Measurements from ENCODE around the gene LIPA. TPM values are rescaled to one million over a fixed set of nuclear protein-coding genes. Genes with fewer than 3 reads are reported as not detected.

The LIPA gene
- total RNA-seq (10 to 100 TPM; 11.7 to 52.6 (median 17.6) TPM), polyA plus RNA-seq (10 to 100 TPM in 1 of 2 donors, 1 to 10 TPM in 1; 4.7 to 18.1 TPM)

DNA sequence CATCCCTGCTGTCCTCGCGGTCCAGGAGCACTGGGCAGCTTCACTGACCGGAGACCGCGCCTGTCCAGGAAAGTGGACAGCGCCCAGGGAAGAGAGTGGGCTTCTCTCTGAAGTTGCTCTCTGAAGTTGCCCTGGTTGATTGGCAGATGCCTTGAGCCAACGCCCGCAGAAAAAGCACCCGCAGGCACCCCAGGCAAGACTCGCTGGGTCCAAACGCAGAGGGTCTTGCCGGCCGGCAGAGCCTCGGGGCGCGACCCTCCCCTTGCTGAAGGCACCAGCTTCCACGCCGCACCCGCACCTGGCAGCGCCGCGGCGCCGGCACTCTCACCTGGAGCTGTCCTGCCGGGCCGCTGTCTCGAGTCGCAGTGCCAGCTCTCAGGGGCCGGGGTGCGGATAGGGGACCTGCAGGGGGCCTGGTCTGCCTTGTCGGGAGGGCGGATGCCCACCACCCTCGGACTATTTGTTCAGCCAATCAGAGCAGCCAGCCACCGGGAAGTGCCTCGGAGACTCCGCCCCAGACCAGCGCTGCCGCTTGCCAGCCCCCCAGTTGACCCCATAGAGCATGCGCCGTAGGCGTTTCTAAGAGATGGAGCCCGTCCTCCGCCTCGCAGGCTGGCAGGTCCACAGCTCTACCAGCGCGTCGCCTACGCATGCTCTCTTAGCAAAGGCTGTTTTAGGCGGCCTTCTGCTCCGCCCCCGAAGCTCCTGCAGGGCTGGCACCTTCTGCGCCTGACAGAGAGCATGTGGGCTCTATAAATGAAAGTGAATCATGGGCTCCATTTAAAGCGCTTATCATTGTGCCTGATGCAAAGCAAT lies at the start of gene LIPA:
Gene LIPA, minus strand, starts transcription at position 367 of the 816 bp plus-strand sequence. CDS start 4,127 bp downstream, outside the sequence.
- H3K4me3 ChIP-seq, result peak within 1 kb of the TSS; percentile 84 to 94 (median 88)
- H3K4me1 ChIP-seq, result peaks cover 0 to 7% (median 0%) of the 10 kb centered on the region in 3 donors
- intact Hi-C loops (cut with DNase I), result loop anchor here in 1 of 3 donors (10.0 kb wide), 1 partner anchor 313 kb away; no protein-coding TSS in a partner anchor
- H3K27me3 ChIP-seq, result no peaks in the 10 kb centered on the region
- TF ChIP-seq, protein P1, sequence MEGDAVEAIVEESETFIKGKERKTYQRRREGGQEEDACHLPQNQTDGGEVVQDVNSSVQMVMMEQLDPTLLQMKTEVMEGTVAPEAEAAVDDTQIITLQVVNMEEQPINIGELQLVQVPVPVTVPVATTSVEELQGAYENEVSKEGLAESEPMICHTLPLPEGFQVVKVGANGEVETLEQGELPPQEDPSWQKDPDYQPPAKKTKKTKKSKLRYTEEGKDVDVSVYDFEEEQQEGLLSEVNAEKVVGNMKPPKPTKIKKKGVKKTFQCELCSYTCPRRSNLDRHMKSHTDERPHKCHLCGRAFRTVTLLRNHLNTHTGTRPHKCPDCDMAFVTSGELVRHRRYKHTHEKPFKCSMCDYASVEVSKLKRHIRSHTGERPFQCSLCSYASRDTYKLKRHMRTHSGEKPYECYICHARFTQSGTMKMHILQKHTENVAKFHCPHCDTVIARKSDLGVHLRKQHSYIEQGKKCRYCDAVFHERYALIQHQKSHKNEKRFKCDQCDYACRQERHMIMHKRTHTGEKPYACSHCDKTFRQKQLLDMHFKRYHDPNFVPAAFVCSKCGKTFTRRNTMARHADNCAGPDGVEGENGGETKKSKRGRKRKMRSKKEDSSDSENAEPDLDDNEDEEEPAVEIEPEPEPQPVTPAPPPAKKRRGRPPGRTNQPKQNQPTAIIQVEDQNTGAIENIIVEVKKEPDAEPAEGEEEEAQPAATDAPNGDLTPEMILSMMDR (IDR thresholded peaks at IDR 0.05), result no peak
- DNase-seq (peak; percentile 92 to 97 (median 96)), ATAC-seq (peak; percentile 98 to 99 (median 98)), FAIRE-seq (peak; percentile 91)
- H3K9me3 ChIP-seq, result no peaks in the 10 kb centered on the region
- H3K27ac ChIP-seq, result peak within 1 kb of the TSS; percentile 52 to 81 (median 70)
- no peaks in the 10 kb centered on the region for H3K36me3 ChIP-seq
- WGBS, 2 donors, result 0 to 1% methylated on average over 51 to 53 of the region's 53 CpGs

DNA sequence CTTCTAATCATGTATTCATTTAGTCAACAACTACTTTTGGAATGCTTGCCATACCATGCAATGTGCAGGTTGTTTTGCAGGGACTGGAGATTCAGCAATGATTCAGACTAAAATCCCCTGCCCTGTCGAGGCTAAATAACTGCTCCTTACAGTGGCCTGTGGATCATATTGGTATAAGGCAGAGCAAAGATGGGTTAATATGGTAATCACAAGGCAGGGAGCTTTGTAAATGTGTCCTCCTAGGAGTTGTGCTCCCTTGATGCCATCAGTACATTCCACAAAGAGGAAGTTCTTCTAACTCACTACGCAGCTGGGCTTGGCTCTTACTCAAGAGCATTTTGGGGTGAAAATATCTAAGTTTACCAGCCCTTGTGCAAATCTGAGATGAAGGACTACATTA lies 49.7 kb upstream of the LIPA start:
- Histone ChIP-seq H3K4me3 (peak overlapping the region in 3 of 4 donors; percentile 28 to 53 (median 46)), H3K36me3 (no peaks in the 10 kb centered on the region), H3K4me1 (peaks cover 0 to 15% (median 7%) of the 10 kb centered on the region in 3 donors), H3K9me3 (no peaks in the 10 kb centered on the region), H3K27me3 (no peaks in the 10 kb centered on the region), H3K27ac (peak overlapping the region; percentile 70 to 92 (median 77))
- TF ChIP-seq, protein P1 (IDR thresholded peaks at IDR 0.05), result no peak
- FAIRE-seq, result no peak
- intact Hi-C loops (cut with DNase I), result no loop called here
- peak; percentile 45 to 76 (median 68) for ATAC-seq
- peak in 1 of 6 donors; percentile 38 for DNase-seq
- 17 to 18% methylated on average over 2 of the region's 2 CpGs for WGBS, 2 donors

DNA sequence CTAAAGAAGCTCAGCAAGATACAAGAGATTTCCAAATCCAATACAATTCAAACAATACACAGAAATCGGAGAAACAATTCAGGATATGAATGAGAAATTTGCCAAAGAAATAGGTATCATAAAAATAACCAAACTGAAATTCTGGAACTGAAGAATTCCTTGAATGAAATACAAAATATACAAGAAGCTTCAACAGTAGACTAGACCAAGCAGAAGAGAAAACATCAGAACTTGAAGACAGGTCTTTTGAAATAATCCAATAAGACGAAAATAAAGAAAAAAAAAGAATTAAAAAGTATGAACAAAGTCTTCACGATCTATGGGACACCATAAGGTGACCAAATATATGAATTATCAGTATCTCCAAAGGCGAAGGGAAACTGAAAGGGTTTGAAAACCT lies 47.5 kb upstream of the LIPA start:
- TF ChIP-seq, protein P1 (IDR thresholded peaks at IDR 0.05), result no peak
- peaks cover 0 to 15% (median 7%) of the 10 kb centered on the region in 3 donors for H3K4me1 ChIP-seq
- H3K4me3 ChIP-seq, result no peak overlapping the region
- 77 to 92% methylated on average over 4 of the region's 4 CpGs for WGBS, 2 donors
- intact Hi-C loops (cut with DNase I), result no loop called here
- H3K27ac ChIP-seq, result no peak overlapping the region
- H3K36me3 ChIP-seq, result no peaks in the 10 kb centered on the region
- H3K27me3 ChIP-seq, result no peaks in the 10 kb centered on the region
- H3K9me3 ChIP-seq, result no peaks in the 10 kb centered on the region
- DNase-seq, result no peak
- no peak for ATAC-seq
- no peak for FAIRE-seq

DNA sequence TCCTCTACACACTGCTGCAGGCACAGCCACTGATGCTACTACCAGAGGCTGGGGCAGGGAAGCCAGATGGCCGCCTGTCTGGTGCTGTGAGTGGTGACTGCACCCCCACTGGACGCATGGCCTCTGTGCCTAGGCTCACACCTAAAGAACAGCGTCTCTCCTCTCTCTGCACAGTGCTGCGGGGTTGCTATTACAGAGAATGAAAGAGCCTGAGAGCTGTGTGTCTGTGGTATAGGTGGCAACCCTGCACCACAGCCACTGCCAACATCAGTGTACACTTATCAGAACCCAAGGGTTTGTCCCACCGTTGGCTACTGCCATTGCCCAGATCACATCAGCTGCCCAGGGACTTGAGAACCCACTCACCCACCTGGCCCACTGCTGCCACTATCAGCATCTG lies 46.2 kb upstream of the LIPA start:
- intact Hi-C loops (cut with DNase I), result no loop called here
- Histone ChIP-seq H3K9me3 (no peaks in the 10 kb centered on the region), H3K36me3 (no peaks in the 10 kb centered on the region), H3K27ac (no peak overlapping the region), H3K4me1 (peaks cover 0 to 11% (median 7%) of the 10 kb centered on the region in 3 donors), H3K27me3 (no peaks in the 10 kb centered on the region), H3K4me3 (no peak overlapping the region)
- TF ChIP-seq, protein P1 (IDR thresholded peaks at IDR 0.05), result no peak
- ATAC-seq (no peak), DNase-seq (no peak), FAIRE-seq (no peak)
- WGBS, 2 donors, result 93 to 96% methylated on average over 5 of the region's 5 CpGs

DNA sequence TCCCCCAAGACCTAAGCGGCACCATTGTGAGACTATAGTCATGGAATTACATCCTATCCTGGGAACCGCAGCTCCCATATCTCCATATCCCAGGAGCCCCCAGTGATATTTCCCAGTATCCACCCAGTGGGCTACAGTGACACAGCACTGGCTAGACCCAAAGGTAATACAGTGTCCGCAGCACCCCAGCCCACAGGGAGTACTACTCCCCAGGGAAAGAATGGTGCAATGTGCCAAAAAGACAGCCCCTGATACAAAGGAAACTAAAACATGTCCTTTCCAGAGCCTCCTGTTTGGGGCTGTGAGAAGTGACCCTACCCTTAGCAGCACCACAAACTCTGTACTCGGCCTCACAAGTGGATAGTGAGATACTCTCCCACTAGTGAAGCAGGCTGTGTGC lies 45.8 kb upstream of the LIPA start:
- peaks cover 0 to 7% (median 7%) of the 10 kb centered on the region in 3 donors for H3K4me1 ChIP-seq
- no peaks in the 10 kb centered on the region for H3K36me3 ChIP-seq
- no peaks in the 10 kb centered on the region for H3K27me3 ChIP-seq
- H3K9me3 ChIP-seq, result no peaks in the 10 kb centered on the region
- no peak for FAIRE-seq
- TF ChIP-seq, protein P1 (IDR thresholded peaks at IDR 0.05), result no peak
- no peak for ATAC-seq
- intact Hi-C loops (cut with DNase I), result no loop called here
- H3K4me3 ChIP-seq, result no peak overlapping the region
- no peak overlapping the region for H3K27ac ChIP-seq
- DNase-seq, result no peak
- 92 to 96% methylated on average over 4 of the region's 4 CpGs for WGBS, 2 donors
